ENCODE measurements around the gene SETD2.

SETD2 gene

GRCh38 chr3:47009225-47010110, 154.4 kb downstream of the SETD2 start:
- H3K4me3 ChIP-seq (ENCODE audit: low read length), result peak overlapping the region; percentile 35; the same call in 1 of the 2 replicates
- no peak for TF ChIP-seq ZNF274 (IDR thresholded peaks at IDR 0.05; ENCODE audit: low read depth, low read length)

GRCh38 chr3:47008851-47009224, 155.1 kb downstream of the SETD2 start:
- no peak overlapping the region; the same call in 1 of the 2 replicates for H3K4me3 ChIP-seq (ENCODE audit: low read length)
- TF ChIP-seq ZNF274 (IDR thresholded peaks at IDR 0.05; ENCODE audit: low read depth, low read length), result no peak

- no peak for TF ChIP-seq ZNF274 (IDR thresholded peaks at IDR 0.05; ENCODE audit: low read depth, low read length)
- no peak overlapping the region for H3K4me3 ChIP-seq (ENCODE audit: low read length)
Measured at GRCh38 chr3:47008234-47008796, 155.6 kb downstream of the SETD2 start.

GRCh38 chr3:47007482-47008233, 156.3 kb downstream of the SETD2 start:
- no peak overlapping the region for H3K4me3 ChIP-seq (ENCODE audit: low read length)
- no peak for TF ChIP-seq ZNF274 (IDR thresholded peaks at IDR 0.05; ENCODE audit: low read depth, low read length)

GRCh38 chr3:47007001-47007400, 156.9 kb downstream of the SETD2 start:
- TF ChIP-seq ZNF274 (IDR thresholded peaks at IDR 0.05; ENCODE audit: low read depth, low read length), result no peak

GRCh38 chr3:47006145-47006651, 157.7 kb downstream of the SETD2 start:
- H3K4me3 ChIP-seq (ENCODE audit: low read length), result no peak overlapping the region
- TF ChIP-seq ZNF274 (IDR thresholded peaks at IDR 0.05; ENCODE audit: low read depth, low read length), result no peak

More at GRCh38 chr3:47007001-47007400, 156.9 kb downstream of the SETD2 start:
- H3K4me3 ChIP-seq (ENCODE audit: low read length), result no peak overlapping the region

- H3K4me3 ChIP-seq (ENCODE audit: low read length), result no peak overlapping the region
- TF ChIP-seq ZNF274 (IDR thresholded peaks at IDR 0.05; ENCODE audit: low read depth, low read length), result no peak
Measured at GRCh38 chr3:47005212-47006144, 158.4 kb downstream of the SETD2 start.

- no peak overlapping the region for H3K4me3 ChIP-seq (ENCODE audit: low read length)
- TF ChIP-seq ZNF274 (IDR thresholded peaks at IDR 0.05; ENCODE audit: low read depth, low read length), result no peak
Measured at GRCh38 chr3:47004369-47005211, 159.3 kb downstream of the SETD2 start.

- H3K4me3 ChIP-seq (ENCODE audit: low read length), result no peak overlapping the region
- TF ChIP-seq ZNF274 (IDR thresholded peaks at IDR 0.05; ENCODE audit: low read depth, low read length), result no peak
Measured at GRCh38 chr3:47003461-47004368, 160.2 kb downstream of the SETD2 start.

- no peak for TF ChIP-seq ZNF274 (IDR thresholded peaks at IDR 0.05; ENCODE audit: low read depth, low read length)
- H3K4me3 ChIP-seq (ENCODE audit: low read length), result no peak overlapping the region
Measured at GRCh38 chr3:47003056-47003410, 160.9 kb downstream of the SETD2 start.

GRCh38 chr3:47002171-47003055, 161.5 kb downstream of the SETD2 start:
- H3K4me3 ChIP-seq (ENCODE audit: low read length), result no peak overlapping the region
- TF ChIP-seq ZNF274 (IDR thresholded peaks at IDR 0.05; ENCODE audit: low read depth, low read length), result no peak

Data from GM08714 (cell line).